HepG2 (cell line): ENCODE measurements around the gene STAT1. TPM values are rescaled to one million over a fixed set of nuclear protein-coding genes. Genes with fewer than 3 reads are reported as not detected.
A peak's percentile ranks its signal among the peaks of the same experiment; 100 is the strongest.

Experiments used
- ATAC-seq: fragments of 200-7000 bp; cut with Tn5 transposase; 3 replicates; pipeline ENCODE4 v1.9.1; 2020; ENCODE audit warnings: mild to moderate bottlenecking, moderate library complexity
- BruUV-seq: library from RNA; stranded (reverse); fragments of 400-500 nt; replicated peaks from 2 replicates; lab custom pipeline; 2021; lab: Mats Ljungman, UMichigan
- CTCF ChIA-PET: fragments of 300-600 bp; formaldehyde crosslinking; extraction: SDS; loops from one replicate; lab custom pipeline; 2021; ENCODE audit warnings: low total read pairs, inconsistent platforms, low intra/inter-chr PET ratio; lab: Yijun Ruan, JAX
- POLR2A ChIA-PET: fragments of 350-600 bp; sonication (Branson Sonifier 250); formaldehyde crosslinking; loops from one replicate; lab custom pipeline; 2020; ENCODE audit warnings: antibody characterized with exemption, inconsistent platforms; lab: Yijun Ruan, JAX
- DNase-seq: peaks from one replicate; pipeline ENCODE4 v3.0.0-alpha.2; 2015; ENCODE audit warnings: low spot score
- FAIRE-seq: peaks from 3 replicates; lab custom pipeline; 2011; peaks lifted over from hg19 to GRCh38; lab: Jason Lieb, UNC
- H2AFZ ChIP-seq: one replicate; pipeline ENCODE4 v1.6.1; 2011; ENCODE audit warnings: low read length, inconsistent platforms
- H3K27ac ChIP-seq: fragments of 300-600 bp; 3 replicates; pipeline ENCODE4 v1.8.0; 2011; ENCODE audit warnings: mixed run types, mild to moderate bottlenecking, mixed read lengths, low read length, inconsistent platforms; ENCODE audit not compliant: insufficient read depth; ENCODE audit errors: extremely low read length
- H3K27me3 ChIP-seq, 2 experiments: fragments of 200-600 bp in 1 of 2; 2 replicates in 1 of 2; 3 replicates in 1 of 2; pipeline versions ENCODE4 v1.6.0 to v1.8.0; 2011; ENCODE audit warnings: low read length in 2 of 2, mild to moderate bottlenecking in 2 of 2, moderate library complexity in 2 of 2, inconsistent platforms in 1 of 2; ENCODE audit not compliant: insufficient read depth in 2 of 2, control insufficient read depth in 1 of 2
- H3K36me3 ChIP-seq, 2 experiments: fragments of 200-600 bp in 1 of 2; replicated peaks in 1 of 2; 2 replicates in 1 of 2; 3 replicates in 1 of 2; pipeline versions ENCODE4 v1.5.1 to v1.8.0; 2011; ENCODE audit warnings: low read length in 2 of 2, inconsistent platforms in 1 of 2; ENCODE audit not compliant: insufficient read depth in 2 of 2, control insufficient read depth in 1 of 2
- H3K4me1 ChIP-seq: 2 replicates; pipeline ENCODE4 v1.5.1; 2012; ENCODE audit warnings: low read length, inconsistent platforms; ENCODE audit not compliant: insufficient read depth
- H3K4me2 ChIP-seq: 2 replicates; pipeline ENCODE4 v1.6.0; 2011; ENCODE audit warnings: low read depth, low read length, inconsistent platforms
- H3K4me3 ChIP-seq, 3 experiments: fragments of 200-600 bp in 1 of 3; sonication (generic), shearing (Covaris generic) in 1 of 3; replicated peaks in 1 of 3; 2 replicates each; pipeline ENCODE4 v1.5.1; 2011 to 2016; ENCODE audit warnings: low read length in 3 of 3, inconsistent platforms in 2 of 3, low read depth in 2 of 3, mild to moderate bottlenecking in 2 of 3, control low read depth in 1 of 3, mixed read lengths in 1 of 3; ENCODE audit not compliant: insufficient read depth in 1 of 3
- H3K79me2 ChIP-seq: one replicate; pipeline ENCODE4 v1.6.1; 2011; ENCODE audit warnings: low read length, inconsistent platforms; ENCODE audit not compliant: insufficient read depth
- H3K9ac ChIP-seq: 2 replicates; pipeline ENCODE4 v1.6.0; 2011; ENCODE audit warnings: mild to moderate bottlenecking, low read depth, low read length, inconsistent platforms; ENCODE audit not compliant: insufficient read depth
- H3K9me3 ChIP-seq: 2 replicates; pipeline ENCODE4 v1.5.1; 2012; ENCODE audit warnings: mild to moderate bottlenecking, low read length
- H4K20me1 ChIP-seq: 2 replicates; pipeline ENCODE4 v1.6.0; 2011; ENCODE audit warnings: inconsistent platforms, mild to moderate bottlenecking, low read length, moderate library complexity; ENCODE audit not compliant: insufficient read depth
- ATRX ChIP-seq: sonication (generic); formaldehyde crosslinking; IDR thresholded peaks from 2 replicates; pipeline ENCODE4 v1.4.0; 2020; ENCODE audit warnings: missing genetic modification reagents, borderline replicate concordance
- DNMT1 ChIP-seq: sonication (generic); formaldehyde crosslinking; IDR thresholded peaks from 2 replicates; pipeline ENCODE4 v1.5.1; 2020; ENCODE audit warnings: mild to moderate bottlenecking, missing genetic modification reagents
- GTF3A ChIP-seq: sonication (generic); formaldehyde crosslinking; conservative IDR thresholded peaks from 2 replicates; pipeline ENCODE4 v1.4.0; 2020; ENCODE audit warnings: mild to moderate bottlenecking, missing genetic modification reagents
- KLF9 ChIP-seq: IDR thresholded peaks from 2 replicates; pipeline ENCODE4 v1.6.1; 2016; ENCODE audit warnings: low read depth
- MAFF ChIP-seq: IDR thresholded peaks from 2 replicates; pipeline ENCODE4 v1.6.1; 2011; ENCODE audit warnings: low read depth, low read length, improper control_type of control experiment
- MAFK ChIP-seq, 2 experiments: IDR thresholded peaks in 1 of 2; conservative IDR thresholded peaks in 1 of 2; 2 replicates each; pipeline ENCODE4 v1.6.1; 2011; ENCODE audit warnings: improper control_type of control experiment in 2 of 2, low read length in 2 of 2
- ZC3H13 ChIP-seq: sonication (generic); formaldehyde crosslinking; IDR thresholded peaks from 2 replicates; pipeline ENCODE4 v1.8.1; 2023; ENCODE audit warnings: mild to moderate bottlenecking, missing genetic modification reagents, moderate library complexity
- WGBS: methylation state at CpG from one replicate; pipeline ENCODE4 v1.1.6; 2017; ENCODE audit warnings: low lambda C conversion rate; 5-methylcytosine and 5-hydroxymethylcytosine counted together
- in situ Hi-C: cut with HindIII; loops from 2 replicates; pipeline ENCODE4 v1.10.0; 2017; ENCODE audit warnings: low pct_unique_long_range_greater_than_20kb; ENCODE audit not compliant: extremely low pct_ligation_motif_present
- intact Hi-C: fragments of 100-400 bp; cut with micrococcal nuclease; formaldehyde crosslinking; loops from one replicate; pipeline ENCODE4 v1.10.0; 2022; ENCODE audit not compliant: unreplicated experiment
- polyA plus RNA-seq, 8 experiments: library from polyadenylated mRNA; depleted of rRNA in 3 of 8; stranded (reverse) in 7 of 8; unstranded in 1 of 8; fragments of >200 nt; fragmentation: Illumina TruSeq in 4 of 8; extraction: Trizol in 4 of 8; gene quantifications; 2 replicates each; pipeline versions ENCODE4 v1.2.1 to v1.2.3, GENCODE V29; 2011 to 2016; ENCODE audit warnings: low read depth in 4 of 8, missing spikeins in 1 of 8, mixed read lengths in 1 of 8; ENCODE audit not compliant: insufficient read depth in 1 of 8
- total RNA-seq, 5 experiments: library from RNA; depleted of rRNA; stranded (reverse); fragments of >200 nt; fragmentation: Illumina TruSeq; extraction: Trizol; gene quantifications; 2 replicates each; pipeline ENCODE4 v1.2.3, GENCODE V29; 2016; ENCODE audit warnings: low read depth in 1 of 5
- TF ChIP-seq, protein P1 (sequence below): sonication (generic); formaldehyde crosslinking; IDR thresholded peaks from 2 replicates; pipeline ENCODE4 v1.9.0; 2022; ENCODE audit warnings: missing genetic modification reagents, mild to moderate bottlenecking, borderline replicate concordance
- TF ChIP-seq, protein P2 (sequence below): IDR thresholded peaks from 2 replicates; pipeline ENCODE4 v1.6.1; 2016; ENCODE audit warnings: missing genetic modification reagents, missing compliant biosample characterization
- TF ChIP-seq, protein P3 (sequence below): sonication (generic); formaldehyde crosslinking; IDR thresholded peaks from 2 replicates; pipeline ENCODE4 v1.8.1; 2023; ENCODE audit warnings: mild to moderate bottlenecking, missing genetic modification reagents

The STAT1 gene
- total and polyA plus RNA-seq, 2 of the 13 experiments (the other 11 are each of a cell fraction or from before 2014, with no cell fraction given): 21.8 to 59.6 TPM

DNA sequence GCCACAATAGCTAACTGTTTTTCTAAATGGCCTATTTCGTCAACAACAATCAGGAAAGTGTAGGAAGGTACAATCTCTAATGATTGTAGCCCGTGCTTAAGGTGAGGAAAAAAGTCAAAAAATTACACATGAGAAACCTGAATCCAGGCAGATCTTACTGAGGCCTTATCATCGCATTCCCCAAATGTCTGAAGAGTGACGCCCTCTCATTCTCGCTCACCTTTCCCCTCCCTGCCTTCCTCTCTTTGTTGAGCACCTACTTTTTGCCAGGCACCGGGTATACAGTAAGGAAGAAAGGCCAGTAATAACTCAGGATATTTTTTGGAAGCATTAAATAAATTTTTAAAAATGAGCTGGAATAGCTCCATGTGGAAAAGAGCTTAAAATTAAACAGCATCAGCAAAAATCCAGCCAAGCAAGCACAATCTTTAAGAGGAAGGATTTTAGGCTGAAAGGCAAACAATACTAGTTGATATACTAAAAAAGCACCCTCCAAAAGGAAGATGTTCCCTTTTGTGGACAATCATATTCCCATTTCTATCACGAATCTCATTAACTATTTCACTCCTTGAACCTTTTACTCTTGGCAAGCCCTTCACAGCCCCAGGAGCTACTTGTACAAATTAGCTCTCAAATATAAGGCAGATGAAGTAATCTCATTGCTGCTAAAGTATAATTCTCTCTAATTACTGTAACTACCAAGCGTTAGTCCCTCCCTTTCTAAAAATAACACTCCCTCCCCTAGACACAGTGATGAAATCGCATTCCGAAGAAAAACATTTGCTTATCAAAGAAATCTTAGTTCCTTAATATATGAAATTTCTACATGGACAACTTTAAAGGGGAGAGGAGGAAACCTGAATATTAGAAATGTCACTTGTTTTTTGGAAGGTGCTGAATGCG is 40.0 kb downstream of the STAT1 start:
- Histone ChIP-seq H3K27me3 (no peaks in the 10 kb centered on the region), H3K4me3 (no peak overlapping the region), H3K27ac (no peak overlapping the region), H3K9ac (no peak overlapping the region), H2AFZ (no peak overlapping the region), H3K36me3 (peaks cover 45 to 91% of the 10 kb centered on the region in 2 experiments), H3K4me1 (no peaks in the 10 kb centered on the region), H3K4me2 (no peak overlapping the region), H3K79me2 (no peaks in the 10 kb centered on the region), H3K9me3 (no peaks in the 10 kb centered on the region), H4K20me1 (no peaks in the 10 kb centered on the region)
- DNase-seq: no peak
- CTCF ChIA-PET: no interaction called here
- no peak for FAIRE-seq
- intact Hi-C loops: no loop called here
- BruUV-seq: TSS peak; percentile 9
- TF ChIP-seq GTF3A (CRISPR knock-in tag): no peak
- TF ChIP-seq KLF9: no peak
- TF ChIP-seq, protein P1, sequence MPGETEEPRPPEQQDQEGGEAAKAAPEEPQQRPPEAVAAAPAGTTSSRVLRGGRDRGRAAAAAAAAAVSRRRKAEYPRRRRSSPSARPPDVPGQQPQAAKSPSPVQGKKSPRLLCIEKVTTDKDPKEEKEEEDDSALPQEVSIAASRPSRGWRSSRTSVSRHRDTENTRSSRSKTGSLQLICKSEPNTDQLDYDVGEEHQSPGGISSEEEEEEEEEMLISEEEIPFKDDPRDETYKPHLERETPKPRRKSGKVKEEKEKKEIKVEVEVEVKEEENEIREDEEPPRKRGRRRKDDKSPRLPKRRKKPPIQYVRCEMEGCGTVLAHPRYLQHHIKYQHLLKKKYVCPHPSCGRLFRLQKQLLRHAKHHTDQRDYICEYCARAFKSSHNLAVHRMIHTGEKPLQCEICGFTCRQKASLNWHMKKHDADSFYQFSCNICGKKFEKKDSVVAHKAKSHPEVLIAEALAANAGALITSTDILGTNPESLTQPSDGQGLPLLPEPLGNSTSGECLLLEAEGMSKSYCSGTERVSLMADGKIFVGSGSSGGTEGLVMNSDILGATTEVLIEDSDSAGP (CRISPR knock-in tag): no peak
- TF ChIP-seq MAFK (conservative IDR thresholded peaks at IDR 0.05 in 1 of 2, IDR thresholded peaks at IDR 0.05 in 1 of 2; ENCODE audit: low read length in 2 of 2): peak; percentile 67 to 79
- TF ChIP-seq, protein P2, sequence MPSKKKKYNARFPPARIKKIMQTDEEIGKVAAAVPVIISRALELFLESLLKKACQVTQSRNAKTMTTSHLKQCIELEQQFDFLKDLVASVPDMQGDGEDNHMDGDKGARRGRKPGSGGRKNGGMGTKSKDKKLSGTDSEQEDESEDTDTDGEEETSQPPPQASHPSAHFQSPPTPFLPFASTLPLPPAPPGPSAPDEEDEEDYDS (CRISPR knock-in tag): no peak
- TF ChIP-seq DNMT1: no peak
- TF ChIP-seq, protein P3, sequence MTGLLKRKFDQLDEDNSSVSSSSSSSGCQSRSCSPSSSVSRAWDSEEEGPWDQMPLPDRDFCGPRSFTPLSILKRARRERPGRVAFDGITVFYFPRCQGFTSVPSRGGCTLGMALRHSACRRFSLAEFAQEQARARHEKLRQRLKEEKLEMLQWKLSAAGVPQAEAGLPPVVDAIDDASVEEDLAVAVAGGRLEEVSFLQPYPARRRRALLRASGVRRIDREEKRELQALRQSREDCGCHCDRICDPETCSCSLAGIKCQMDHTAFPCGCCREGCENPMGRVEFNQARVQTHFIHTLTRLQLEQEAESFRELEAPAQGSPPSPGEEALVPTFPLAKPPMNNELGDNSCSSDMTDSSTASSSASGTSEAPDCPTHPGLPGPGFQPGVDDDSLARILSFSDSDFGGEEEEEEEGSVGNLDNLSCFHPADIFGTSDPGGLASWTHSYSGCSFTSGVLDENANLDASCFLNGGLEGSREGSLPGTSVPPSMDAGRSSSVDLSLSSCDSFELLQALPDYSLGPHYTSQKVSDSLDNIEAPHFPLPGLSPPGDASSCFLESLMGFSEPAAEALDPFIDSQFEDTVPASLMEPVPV: no peak
- no peak for TF ChIP-seq ATRX (CRISPR knock-in tag)
- peak; percentile 84 for TF ChIP-seq MAFF
- no peak for TF ChIP-seq ZC3H13 (CRISPR knock-in tag)
- 98% methylated on average over 11 of the region's 11 CpGs for whole genome bisulfite sequencing
- POLR2A ChIA-PET: no interaction called here
- in situ Hi-C loops: no loop called here
- ATAC-seq: no peak
